Measurements from ENCODE around the gene SLC9A6. TPM values are rescaled to one million over a fixed set of nuclear protein-coding genes. Genes with fewer than 3 reads are reported as not detected.

SLC9A6 gene
- total RNA-seq, 5 donors from 2014 or later (not counting 1 experiment from before 2014, with no cell fraction given): 15.5 to 23.9 (median 17.3) TPM

DNA sequence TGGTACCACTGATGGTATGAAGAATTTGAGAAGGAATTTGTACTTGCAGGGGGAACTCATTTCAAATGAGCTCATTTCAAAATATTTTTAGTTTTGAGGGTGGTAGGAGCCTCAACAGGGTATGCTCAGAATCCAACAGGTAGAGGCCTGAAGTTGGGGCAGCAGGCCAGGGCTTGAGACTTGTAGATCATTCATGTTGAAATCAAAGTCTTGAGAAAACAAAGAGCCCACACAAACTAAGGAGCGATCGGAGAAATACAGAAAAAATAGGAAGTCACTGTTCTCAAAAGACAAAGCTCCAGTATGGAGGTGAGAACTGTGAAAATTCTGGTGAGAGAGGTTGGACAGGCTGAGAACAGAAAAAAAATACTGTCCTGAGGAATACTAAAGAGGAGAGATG, 979 bp upstream of the SLC9A6 start:
- WGBS (ENCODE audit: insufficient coverage): no CpG with 5 or more reads among the region's 2 CpGs
- H3K27ac ChIP-seq (ENCODE audit: low read length): peak overlapping the region; percentile 72
- H3K4me3 ChIP-seq (ENCODE audit: control insufficient read depth in 1 of 2, extremely low read depth in 1 of 2, low read length in 1 of 2): peak overlapping the region; percentile 77 to 86
- Mint-ChIP-seq H3K27me3 (peaks cover 0 to 12% of the 10 kb centered on the region in 2 donors), H3K27ac (peak overlapping the region; percentile 87 to 89), H3K4me3 (peak overlapping the region; percentile 85 to 93 (median 89)), H3K4me1 (peaks cover 48 to 71% (median 59%) of the 10 kb centered on the region in 3 donors), H3K36me3 (no peaks in the 10 kb centered on the region), H3K9me3 (no peaks in the 10 kb centered on the region)
- peaks cover 5 to 23% of the 10 kb centered on the region in 2 experiments for H3K4me1 ChIP-seq (ENCODE audit: control insufficient read depth in 1 of 2, extremely low read depth in 1 of 2, insufficient read depth in 2 of 2, low read length in 2 of 2)
- no peaks in the 10 kb centered on the region for H3K9me3 ChIP-seq
- POLR2A ChIA-PET: interaction anchor here (0.6 to 0.8 kb wide), 3 partner anchors 11 to 953 kb away, joined by 3 to 5 read pairs (median 5); partner anchors contain the start of gene MMGT1 (in 1 of the 2)
- H3K27me3 ChIP-seq (replicated peaks in 1 of 2; ENCODE audit: control insufficient read depth in 2 of 2, extremely low read depth in 1 of 2, insufficient read depth in 2 of 2, low read length in 1 of 2): no peaks in the 10 kb centered on the region
- CTCF ChIA-PET: interaction anchor here in 1 of 2 donors (0.7 kb wide), 1 partner anchor 472 kb away, joined by 4 read pairs; no protein-coding TSS in a partner anchor
- no peak for ATAC-seq (replicated peaks in 1 of 4)
- no peaks in the 10 kb centered on the region for H3K36me3 ChIP-seq (ENCODE audit: control insufficient read depth in 2 of 2, extremely low read depth in 1 of 2, insufficient read depth in 1 of 2, low read length in 1 of 2)
- peak in 1 of 35 experiments; percentile 4 for DNase-seq

DNA sequence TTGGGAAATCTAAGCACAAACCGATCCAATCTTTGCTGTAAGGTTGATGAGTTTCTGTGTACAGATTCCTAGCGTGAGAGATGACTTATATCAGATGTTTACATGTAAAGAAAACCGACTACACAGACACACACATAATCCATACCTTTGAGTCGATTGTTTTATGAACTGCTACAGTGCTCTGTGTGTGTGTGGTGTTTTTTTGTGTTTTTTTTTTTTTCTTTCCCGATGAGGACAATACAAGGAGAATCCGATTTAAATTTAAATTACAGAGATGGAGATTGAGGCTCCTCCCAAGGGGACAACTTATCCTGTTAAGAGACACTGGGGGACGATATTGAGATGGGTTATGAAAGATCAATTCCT, 461 bp upstream of the SLC9A6 start:
- H3K27ac Mint-ChIP-seq: peak overlapping the region; percentile 87 to 89
- no peaks in the 10 kb centered on the region for H3K9me3 Mint-ChIP-seq
- peaks cover 3% of the 10 kb centered on the region for H3K36me3 Mint-ChIP-seq
- Histone ChIP-seq H3K36me3 (ENCODE audit: control insufficient read depth in 2 of 2, extremely low read depth in 1 of 2, insufficient read depth in 1 of 2, low read length in 1 of 2) (no peaks in the 10 kb centered on the region), H3K9me3 (no peaks in the 10 kb centered on the region), H3K4me3 (ENCODE audit: control insufficient read depth in 1 of 2, extremely low read depth in 1 of 2, low read length in 1 of 2) (peak overlapping the region; percentile 77 to 86), H3K4me1 (ENCODE audit: control insufficient read depth in 1 of 2, extremely low read depth in 1 of 2, insufficient read depth in 2 of 2, low read length in 2 of 2) (peaks cover 5 to 23% of the 10 kb centered on the region in 2 experiments), H3K27me3 (replicated peaks in 1 of 2; ENCODE audit: control insufficient read depth in 2 of 2, extremely low read depth in 1 of 2, insufficient read depth in 2 of 2, low read length in 1 of 2) (no peaks in the 10 kb centered on the region), H3K27ac (ENCODE audit: low read length) (peak overlapping the region; percentile 72)
- H3K4me1 Mint-ChIP-seq: peaks cover 53 to 74% (median 64%) of the 10 kb centered on the region in 3 donors
- no CpG with 5 or more reads among the region's 7 CpGs for WGBS (ENCODE audit: insufficient coverage)
- no peak for ATAC-seq (replicated peaks in 1 of 4)
- peak overlapping the region; percentile 85 to 93 (median 89) for H3K4me3 Mint-ChIP-seq
- H3K27me3 Mint-ChIP-seq: peaks cover 0 to 12% of the 10 kb centered on the region in 2 donors
- POLR2A ChIA-PET: interaction anchor here in 1 of 2 donors (0.6 kb wide), 2 partner anchors 31 to 953 kb away, joined by 3 to 5 read pairs; no protein-coding TSS in a partner anchor
- CTCF ChIA-PET: interaction anchor here in 1 of 2 donors (0.7 kb wide), 1 partner anchor 206 kb away, joined by 3 read pairs; no protein-coding TSS in a partner anchor
- DNase-seq: peak in 1 of 35 experiments; percentile 10

DNA sequence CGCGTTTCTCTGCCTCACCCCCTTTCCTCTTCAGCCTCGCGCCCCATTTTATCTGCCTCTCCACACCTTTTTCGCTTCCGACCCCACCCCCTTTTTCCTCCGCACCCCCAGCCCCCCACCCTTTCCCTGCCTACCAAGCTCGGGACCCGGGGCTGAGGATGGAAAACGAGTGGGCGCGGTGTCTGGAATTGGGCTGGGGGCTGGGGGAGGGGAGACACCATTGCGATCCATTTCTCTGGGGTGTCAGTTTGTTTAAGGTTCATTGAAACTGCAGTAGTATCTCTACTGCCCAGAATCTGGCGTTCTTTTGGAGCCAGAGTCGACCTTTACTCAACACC, 707 bp downstream of the SLC9A6 start:
- peak overlapping the region; percentile 85 to 89 (median 88) for H3K4me3 Mint-ChIP-seq
- peaks cover 52 to 75% (median 61%) of the 10 kb centered on the region in 3 donors for H3K4me1 Mint-ChIP-seq
- peak overlapping the region; percentile 84 for H3K27ac Mint-ChIP-seq
- H3K27ac ChIP-seq (ENCODE audit: low read length): peak overlapping the region; percentile 72
- H3K36me3 Mint-ChIP-seq: peaks cover 3% of the 10 kb centered on the region
- H3K4me3 ChIP-seq (ENCODE audit: control insufficient read depth in 1 of 2, extremely low read depth in 1 of 2, low read length in 1 of 2): peak overlapping the region in 1 of 2 donors; percentile 86
- no peaks in the 10 kb centered on the region for H3K9me3 ChIP-seq
- no peak for DNase-seq
- H3K27me3 Mint-ChIP-seq: peaks cover 0 to 12% of the 10 kb centered on the region in 2 donors
- ATAC-seq (replicated peaks in 1 of 4): peak in 3 of 4 experiments; percentile 8 to 10 (median 10)
- ChIA-PET POLR2A (no interaction called here), CTCF (interaction anchor here in 1 of 2 donors (0.6 kb wide), 1 partner anchor 583 kb away, joined by 3 read pairs; no protein-coding TSS in a partner anchor)
- no peaks in the 10 kb centered on the region for H3K36me3 ChIP-seq (ENCODE audit: control insufficient read depth in 2 of 2, extremely low read depth in 1 of 2, insufficient read depth in 1 of 2, low read length in 1 of 2)
- H3K27me3 ChIP-seq (replicated peaks in 1 of 2; ENCODE audit: control insufficient read depth in 2 of 2, extremely low read depth in 1 of 2, insufficient read depth in 2 of 2, low read length in 1 of 2): no peaks in the 10 kb centered on the region
- no peaks in the 10 kb centered on the region for H3K9me3 Mint-ChIP-seq
- peaks cover 5 to 23% of the 10 kb centered on the region in 2 experiments for H3K4me1 ChIP-seq (ENCODE audit: control insufficient read depth in 1 of 2, extremely low read depth in 1 of 2, insufficient read depth in 2 of 2, low read length in 2 of 2)
- no CpG with 5 or more reads among the region's 15 CpGs for WGBS (ENCODE audit: insufficient coverage)

DNA sequence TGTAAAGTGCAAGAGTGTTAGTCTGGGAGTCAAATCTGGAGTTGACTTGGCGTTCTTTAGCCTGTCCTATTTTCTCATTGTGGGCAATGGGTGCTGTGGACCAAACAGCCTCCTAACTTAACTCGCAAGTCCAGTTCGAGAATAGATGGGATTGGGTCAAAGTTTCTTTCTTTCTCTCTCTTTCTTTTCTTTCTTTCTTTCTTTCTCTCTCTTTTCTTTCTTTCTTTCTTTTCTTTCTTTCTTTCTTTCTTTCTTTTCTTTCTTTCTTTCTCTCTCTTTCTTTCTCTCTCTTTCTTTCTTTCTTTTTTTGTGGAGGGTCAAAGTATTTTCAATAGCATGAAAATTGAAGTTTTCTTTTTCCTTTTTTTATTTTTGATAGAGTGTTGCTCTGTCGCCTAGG, 3.0 kb downstream of the SLC9A6 start:
- no CpG with 5 or more reads among the region's 4 CpGs for WGBS (ENCODE audit: insufficient coverage)
- CTCF ChIA-PET: interaction anchor here in 1 of 2 donors (0.6 kb wide), 1 partner anchor 13 kb away, joined by 12 read pairs; no protein-coding TSS in a partner anchor
- no peak overlapping the region for H3K4me3 Mint-ChIP-seq

DNA sequence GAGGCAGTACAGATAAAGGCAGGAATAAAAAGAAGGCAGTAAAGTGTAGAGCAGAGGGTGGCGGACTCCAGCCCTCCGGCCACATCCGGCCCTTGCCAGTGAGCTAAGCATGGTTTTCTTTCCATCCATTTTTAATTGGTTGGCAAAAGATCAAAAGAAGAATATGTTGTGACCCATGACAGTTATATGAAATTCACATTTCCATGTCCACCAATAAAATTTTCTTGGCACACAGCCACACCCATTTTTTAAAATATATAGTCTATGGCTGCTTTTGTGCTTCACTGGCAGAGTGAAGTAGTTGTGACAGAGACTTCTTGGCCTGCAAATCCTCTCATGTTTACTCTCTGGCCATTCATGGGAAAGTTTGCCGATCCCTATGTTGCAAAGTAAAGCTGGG, 29.8 kb downstream of the SLC9A6 start:
- no peak overlapping the region for H3K4me3 ChIP-seq (ENCODE audit: control insufficient read depth in 1 of 2, extremely low read depth in 1 of 2, low read length in 1 of 2)
- Mint-ChIP-seq H3K4me3 (no peak overlapping the region), H3K36me3 (peaks cover 44% of the 10 kb centered on the region), H3K27ac (no peak overlapping the region), H3K27me3 (peaks cover 0 to 7% of the 10 kb centered on the region in 2 donors), H3K4me1 (no peaks in the 10 kb centered on the region), H3K9me3 (no peaks in the 10 kb centered on the region)
- WGBS (ENCODE audit: insufficient coverage): no CpG with 5 or more reads among the region's 4 CpGs
- H3K9me3 ChIP-seq: no peaks in the 10 kb centered on the region
- no peak for DNase-seq
- no peak overlapping the region for H3K27ac ChIP-seq (ENCODE audit: low read length)
- no peak for ATAC-seq (replicated peaks in 1 of 4)
- H3K27me3 ChIP-seq (replicated peaks in 1 of 2; ENCODE audit: control insufficient read depth in 2 of 2, extremely low read depth in 1 of 2, insufficient read depth in 2 of 2, low read length in 1 of 2): no peaks in the 10 kb centered on the region
- CTCF ChIA-PET: interaction anchor here in 1 of 2 donors (1.5 kb wide), 1 partner anchor 13 kb away, joined by 5 read pairs; no protein-coding TSS in a partner anchor
- POLR2A ChIA-PET: interaction anchor here in 1 of 2 donors (0.5 kb wide), 1 partner anchor 30 kb away, joined by 5 read pairs; the partner anchor contains the start of gene SLC9A6
- H3K36me3 ChIP-seq (ENCODE audit: control insufficient read depth in 2 of 2, extremely low read depth in 1 of 2, insufficient read depth in 1 of 2, low read length in 1 of 2): peaks cover 0 to 44% of the 10 kb centered on the region in 2 donors
- no peaks in the 10 kb centered on the region for H3K4me1 ChIP-seq (ENCODE audit: control insufficient read depth in 1 of 2, extremely low read depth in 1 of 2, insufficient read depth in 2 of 2, low read length in 2 of 2)

More for the DNA sequence above, 3.0 kb downstream of the SLC9A6 start:
- Mint-ChIP-seq H3K36me3 (peaks cover 9% of the 10 kb centered on the region), H3K4me1 (peaks cover 43 to 68% (median 56%) of the 10 kb centered on the region in 3 donors), H3K27me3 (peaks cover 0 to 5% of the 10 kb centered on the region in 2 donors), H3K27ac (peak overlapping the region in 1 of 2 donors; percentile 72), H3K9me3 (no peaks in the 10 kb centered on the region)
- Histone ChIP-seq H3K27ac (ENCODE audit: low read length) (no peak overlapping the region), H3K4me1 (ENCODE audit: control insufficient read depth in 1 of 2, extremely low read depth in 1 of 2, insufficient read depth in 2 of 2, low read length in 2 of 2) (peaks cover 5 to 14% of the 10 kb centered on the region in 2 experiments), H3K27me3 (replicated peaks in 1 of 2; ENCODE audit: control insufficient read depth in 2 of 2, extremely low read depth in 1 of 2, insufficient read depth in 2 of 2, low read length in 1 of 2) (no peaks in the 10 kb centered on the region), H3K9me3 (no peaks in the 10 kb centered on the region), H3K36me3 (ENCODE audit: control insufficient read depth in 2 of 2, extremely low read depth in 1 of 2, insufficient read depth in 1 of 2, low read length in 1 of 2) (peaks cover 0 to 2% of the 10 kb centered on the region in 2 donors), H3K4me3 (ENCODE audit: control insufficient read depth in 1 of 2, extremely low read depth in 1 of 2, low read length in 1 of 2) (no peak overlapping the region)
- no peak for ATAC-seq (replicated peaks in 1 of 4)
- DNase-seq: no peak
- POLR2A ChIA-PET: interaction anchor here in 1 of 2 donors (0.7 kb wide), 1 partner anchor 943 kb away, joined by 5 read pairs; no protein-coding TSS in a partner anchor

DNA sequence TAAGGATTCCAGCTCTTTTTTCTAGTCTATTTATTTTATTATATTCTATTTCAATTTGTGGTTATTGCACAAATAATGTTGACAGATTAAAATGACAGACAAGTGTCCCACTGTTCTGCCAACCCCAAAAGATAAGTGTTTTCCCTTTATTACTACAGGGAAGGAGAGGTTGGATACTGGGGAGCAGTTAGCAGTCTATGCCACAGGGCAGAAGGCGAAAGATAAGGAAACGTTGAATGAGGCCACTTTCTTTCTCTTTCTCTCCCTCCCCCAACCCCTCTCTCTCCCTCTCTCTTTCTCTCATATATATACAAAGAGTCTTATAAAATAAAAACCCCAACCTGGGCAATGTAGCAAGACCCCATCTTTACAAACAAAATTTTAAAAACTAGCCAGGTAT, 31.6 kb downstream of the SLC9A6 start:
- Mint-ChIP-seq H3K4me1 (no peaks in the 10 kb centered on the region), H3K9me3 (no peaks in the 10 kb centered on the region), H3K27me3 (peaks cover 0 to 7% of the 10 kb centered on the region in 2 donors), H3K36me3 (peaks cover 44% of the 10 kb centered on the region), H3K27ac (no peak overlapping the region), H3K4me3 (no peak overlapping the region)
- no peaks in the 10 kb centered on the region for H3K9me3 ChIP-seq
- DNase-seq (no peak), ATAC-seq (replicated peaks in 1 of 4) (no peak)
- ChIA-PET CTCF (interaction anchor here in 1 of 2 donors (0.7 kb wide), 1 partner anchor 594 kb away, joined by 5 read pairs; no protein-coding TSS in a partner anchor), POLR2A (interaction anchor here in 1 of 2 donors (0.6 kb wide), 1 partner anchor 127 kb away, joined by 14 read pairs; no protein-coding TSS in a partner anchor)
- H3K4me3 ChIP-seq (ENCODE audit: control insufficient read depth in 1 of 2, extremely low read depth in 1 of 2, low read length in 1 of 2): no peak overlapping the region
- no CpG with 5 or more reads among the region's 2 CpGs for WGBS (ENCODE audit: insufficient coverage)
- H3K4me1 ChIP-seq (ENCODE audit: control insufficient read depth in 1 of 2, extremely low read depth in 1 of 2, insufficient read depth in 2 of 2, low read length in 2 of 2): no peaks in the 10 kb centered on the region
- no peak overlapping the region for H3K27ac ChIP-seq (ENCODE audit: low read length)
- peaks cover 0 to 45% of the 10 kb centered on the region in 2 donors for H3K36me3 ChIP-seq (ENCODE audit: control insufficient read depth in 2 of 2, extremely low read depth in 1 of 2, insufficient read depth in 1 of 2, low read length in 1 of 2)
- H3K27me3 ChIP-seq (replicated peaks in 1 of 2; ENCODE audit: control insufficient read depth in 2 of 2, extremely low read depth in 1 of 2, insufficient read depth in 2 of 2, low read length in 1 of 2): no peaks in the 10 kb centered on the region

Measured in T-cell (primary cell).